DMS53 (cell line): ENCODE data around the gene ADAMTS19.
"Not testable (repeated sequence)": the region's sequence is repeated elsewhere in the genome, so short reads cannot be mapped to it uniquely, and the experiment has no call there.

ENCODE experiments used
- DNase-seq: peaks from one replicate; lab custom pipeline; 2025; lab: John Stamatoyannopoulos, UW

Gene ADAMTS19

GRCh38 chr5:129584496-129584895 lies 124.4 kb downstream of the ADAMTS19 start:
- peak; percentile 42 for DNase-seq

- DNase-seq: no peak
These were observed 131.5 kb downstream of the ADAMTS19 start for GRCh38 chr5:129591508-129592160.

GRCh38 chr5:129593525-129593924 lies 133.4 kb downstream of the ADAMTS19 start:
- DNase-seq: peak; percentile 9

- no peak for DNase-seq
These were observed 141.5 kb downstream of the ADAMTS19 start for GRCh38 chr5:129601576-129601975.

GRCh38 chr5:129608350-129608749 lies 148.3 kb downstream of the ADAMTS19 start:
- DNase-seq: no peak

- no peak for DNase-seq
These were observed 149.6 kb downstream of the ADAMTS19 start for GRCh38 chr5:129609710-129610109.

GRCh38 chr5:129616517-129616916 lies 156.4 kb downstream of the ADAMTS19 start:
- no peak for DNase-seq

GRCh38 chr5:129617206-129617605 lies 157.1 kb downstream of the ADAMTS19 start:
- DNase-seq: no peak

- DNase-seq: no peak
These were observed 159.7 kb downstream of the ADAMTS19 start for GRCh38 chr5:129619782-129620181.

GRCh38 chr5:129622531-129622930 lies 162.4 kb downstream of the ADAMTS19 start:
- no peak for DNase-seq

- no peak for DNase-seq
These were observed 169.5 kb downstream of the ADAMTS19 start for GRCh38 chr5:129629575-129629974.

- no peak for DNase-seq
These were observed 170.0 kb downstream of the ADAMTS19 start for GRCh38 chr5:129630101-129630500.

GRCh38 chr5:129631961-129632360 lies 171.9 kb downstream of the ADAMTS19 start:
- DNase-seq: no peak

GRCh38 chr5:129637501-129637900 lies 177.4 kb downstream of the ADAMTS19 start:
- DNase-seq: not testable (repeated sequence)

- DNase-seq: peak; percentile 11
These were observed 179.2 kb downstream of the ADAMTS19 start for GRCh38 chr5:129639331-129639730.

- DNase-seq: peak; percentile 19
These were observed 192.4 kb downstream of the ADAMTS19 start for GRCh38 chr5:129652349-129653056.

- peak; percentile 19 for DNase-seq
These were observed 192.9 kb downstream of the ADAMTS19 start for GRCh38 chr5:129653057-129653375.

GRCh38 chr5:129653442-129653841 lies 193.3 kb downstream of the ADAMTS19 start:
- no peak for DNase-seq

GRCh38 chr5:129656952-129657351 lies 196.9 kb downstream of the ADAMTS19 start:
- DNase-seq: no peak

GRCh38 chr5:129658801-129659200 lies 198.7 kb downstream of the ADAMTS19 start:
- no peak for DNase-seq

GRCh38 chr5:129661366-129662035 lies 201.4 kb downstream of the ADAMTS19 start:
- no peak for DNase-seq

GRCh38 chr5:129664336-129664937 lies 204.3 kb downstream of the ADAMTS19 start:
- DNase-seq: peak; percentile 76
